B cell (primary cell): ENCODE measurements around the gene USPL1. TPM values are rescaled to one million over a fixed set of nuclear protein-coding genes. Genes with fewer than 3 reads are reported as not detected.

Experiments used
- ATAC-seq: fragments of 200-7000 bp; cut with Tn5 transposase; one replicate; pipeline ENCODE4 v1.10.0; 2021; ENCODE audit warnings: low read depth, mild to moderate bottlenecking, moderate number of reproducible peaks, moderate library complexity
- CTCF ChIA-PET: fragments of 350-600 bp; sonication (Branson Sonifier 250); formaldehyde crosslinking; loops from one replicate; lab custom pipeline; 2021; ENCODE audit warnings: antibody characterized with exemption, inconsistent platforms; lab: Charles Lee
- POLR2A ChIA-PET: fragments of 350-600 bp; sonication (Branson Sonifier 250); formaldehyde crosslinking; loops from one replicate; lab custom pipeline; 2021; ENCODE audit warnings: antibody characterized with exemption; lab: Charles Lee
- DNase-seq: peaks from one replicate; pipeline ENCODE4 v3.0.0; 2013
- H2AFZ ChIP-seq: 2 replicates; pipeline ENCODE4 v1.6.1; 2012; ENCODE audit warnings: mild to moderate bottlenecking, low read depth, low read length; ENCODE audit not compliant: insufficient read depth, poor library complexity, severe bottlenecking
- H3K27ac ChIP-seq, 2 donors: 1 replicate in 1 of 2; 2 replicates in 1 of 2; pipeline ENCODE4 v1.5.1; 2012 to 2013; ENCODE audit warnings: low read length in 2 of 2, mild to moderate bottlenecking in 2 of 2, moderate library complexity in 1 of 2
- H3K27me3 ChIP-seq, 4 experiments: fragments of 200-600 bp in 1 of 4; sonication (generic) in 1 of 4; replicated peaks in 1 of 4; 1 replicate in 2 of 4; 2 replicates in 2 of 4; pipeline versions ENCODE4 v1.6.1 to v1.7.0; 2013 to 2016; ENCODE audit warnings: low read length in 3 of 4, mild to moderate bottlenecking in 2 of 4, mixed read lengths in 1 of 4, moderate library complexity in 1 of 4; ENCODE audit not compliant: insufficient read depth in 4 of 4, control insufficient read depth in 3 of 4; ENCODE audit errors: control extremely low read depth in 1 of 4
- H3K36me3 ChIP-seq, 2 experiments: replicated peaks in 1 of 2; 1 replicate in 1 of 2; 2 replicates in 1 of 2; pipeline versions ENCODE4 v1.6.1 to v1.7.1; 2013; ENCODE audit warnings: low read length in 1 of 2; ENCODE audit not compliant: insufficient read depth in 2 of 2, control insufficient read depth in 1 of 2; ENCODE audit errors: control extremely low read depth in 1 of 2, extremely low read depth in 1 of 2
- H3K4me1 ChIP-seq, 2 donors: fragments of 200-600 bp in 1 of 2; sonication (generic) in 1 of 2; 1 replicate in 1 of 2; 2 replicates in 1 of 2; pipeline versions ENCODE4 v1.5.1 to v1.6.1; 2013 to 2017; ENCODE audit warnings: low read length in 2 of 2; ENCODE audit not compliant: control insufficient read depth in 2 of 2, insufficient read depth in 2 of 2
- H3K4me2 ChIP-seq: replicated peaks from 2 replicates; pipeline ENCODE3; 2012; ENCODE audit warnings: mild to moderate bottlenecking, low read depth, low read length; ENCODE audit not compliant: poor library complexity, severe bottlenecking
- H3K4me3 ChIP-seq, 5 experiments: fragments of 200-600 bp in 1 of 5; sonication (generic) in 1 of 5; 1 replicate in 3 of 5; 2 replicates in 2 of 5; pipeline versions ENCODE4 v1.5.1 to v1.7.0; 2011 to 2016; ENCODE audit warnings: low read length in 4 of 5, mild to moderate bottlenecking in 4 of 5, low read depth in 2 of 5, control low read depth in 1 of 5, moderate library complexity in 1 of 5; ENCODE audit not compliant: insufficient read depth in 1 of 5; ENCODE audit errors: control extremely low read depth in 1 of 5, extremely low read depth in 1 of 5
- H3K79me2 ChIP-seq: fragments of 200-600 bp; sonication (generic); one replicate; pipeline ENCODE4 v1.6.0; 2016; ENCODE audit warnings: low read length; ENCODE audit not compliant: control insufficient read depth, insufficient read depth
- H3K9ac ChIP-seq: fragments of 200-600 bp; sonication (generic); 2 replicates; pipeline ENCODE4 v1.6.1; 2017; ENCODE audit warnings: mild to moderate bottlenecking, low read length, moderate library complexity
- H3K9me3 ChIP-seq, 3 donors: one replicate each; pipeline versions ENCODE4 v1.6.1 to v1.7.1; 2013; ENCODE audit warnings: low read length in 2 of 3; ENCODE audit not compliant: control insufficient read depth in 2 of 3, insufficient read depth in 1 of 3; ENCODE audit errors: control extremely low read depth in 1 of 3
- H4K20me1 ChIP-seq: 2 replicates; pipeline ENCODE4 v1.6.0; 2012; ENCODE audit warnings: mild to moderate bottlenecking, low read length; ENCODE audit not compliant: insufficient read depth, control insufficient read depth, poor library complexity, severe bottlenecking
- H3K27ac Mint-ChIP-seq: one replicate; pipeline ENCODE4 v1.8.0; 2021; ENCODE audit warnings: mixed read lengths
- H3K27me3 Mint-ChIP-seq: one replicate; pipeline ENCODE4 v1.8.0; 2021; ENCODE audit warnings: mixed read lengths
- H3K4me1 Mint-ChIP-seq: one replicate; pipeline ENCODE4 v1.8.0; 2021; ENCODE audit warnings: mixed read lengths
- H3K4me3 Mint-ChIP-seq: one replicate; pipeline ENCODE4 v1.8.0; 2021; ENCODE audit warnings: mixed read lengths
- H3K9me3 Mint-ChIP-seq: one replicate; pipeline ENCODE4 v1.8.0; 2022; ENCODE audit warnings: mixed read lengths; ENCODE audit not compliant: insufficient read depth
- CTCF ChIP-seq: fragments of 200-600 bp; IDR thresholded peaks from one replicate; pipeline ENCODE4 v1.8.0; 2022; ENCODE audit warnings: antibody characterized with exemption, mild to moderate bottlenecking
- EZH2 ChIP-seq: IDR thresholded peaks from 2 replicates; pipeline ENCODE4 v1.6.1; 2012; ENCODE audit warnings: borderline replicate concordance, low read depth, mild to moderate bottlenecking, moderate library complexity, low read length; ENCODE audit not compliant: insufficient read depth, poor library complexity, severe bottlenecking
- WGBS: methylation state at CpG from one replicate; pipeline ENCODE4 v1.1.5; 2013; ENCODE audit warnings: missing lambda C conversion rate; ENCODE audit not compliant: insufficient coverage; 5-methylcytosine and 5-hydroxymethylcytosine counted together
- intact Hi-C: fragments of 100-400 bp; cut with micrococcal nuclease; formaldehyde crosslinking; loops from one replicate; pipeline ENCODE4 v1.10.0; 2022
- polyA plus RNA-seq: library from polyadenylated mRNA; depleted of rRNA; stranded (reverse); fragments of >200 nt; gene quantifications from 2 replicates; pipeline ENCODE4 v1.2.3, GENCODE V29; 2012
- total RNA-seq, 2 donors: library from RNA; stranded (reverse); fragments of 120-200 nt in 1 of 2; gene quantifications; 1 replicate in 1 of 2; 2 replicates in 1 of 2; pipeline versions ENCODE4 v1.2.3 to v1.2.4, GENCODE V29; 2013 to 2022

The USPL1 gene
- total and polyA plus RNA-seq, 2 donors (not counting 1 experiment from before 2014, with no cell fraction given), result 30.2 to 55.8 TPM

GRCh38 chr13:30698488-30699005 lies 80.8 kb downstream of the USPL1 start:
- CTCF ChIA-PET, result no interaction called here
- intact Hi-C loops, result no loop called here

DNA sequence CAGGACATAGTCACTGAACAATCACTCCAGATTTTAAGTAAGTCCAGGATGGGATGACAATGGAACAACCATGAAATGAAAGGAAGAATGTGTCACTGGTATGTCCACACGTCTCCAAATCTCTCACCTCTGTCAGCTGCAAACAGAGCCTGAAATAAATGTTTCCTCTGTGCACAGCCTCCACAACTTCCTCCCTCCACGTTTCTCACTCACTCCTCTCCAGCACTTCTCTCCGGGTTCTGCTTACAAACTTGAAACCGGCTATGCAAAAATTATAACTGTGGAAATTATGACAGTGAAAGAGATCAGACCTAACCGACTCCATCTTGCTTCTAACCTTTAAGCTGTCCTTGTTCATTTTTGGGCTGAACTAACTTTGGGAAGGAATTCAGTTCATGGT lies 82.6 kb downstream of the USPL1 start:
- Histone ChIP-seq H3K36me3 (no peaks in the 10 kb centered on the region), H3K9me3 (no peaks in the 10 kb centered on the region), H3K4me3 (no peak overlapping the region), H3K9ac (no peak overlapping the region), H3K27me3 (no peaks in the 10 kb centered on the region), H3K4me2 (no peak overlapping the region), H3K27ac (no peak overlapping the region), H4K20me1 (no peaks in the 10 kb centered on the region), H3K4me1 (peaks cover 12 to 15% of the 10 kb centered on the region in 2 donors), H3K79me2 (no peaks in the 10 kb centered on the region), H2AFZ (no peak overlapping the region)
- intact Hi-C loops, result no loop called here
- TF ChIP-seq EZH2 (no peak), CTCF (no peak)
- no peak overlapping the region for H3K27ac Mint-ChIP-seq
- no peaks in the 10 kb centered on the region for H3K9me3 Mint-ChIP-seq
- H3K27me3 Mint-ChIP-seq, result peaks cover 17% of the 10 kb centered on the region
- DNase-seq (no peak), ATAC-seq (no peak)
- H3K4me1 Mint-ChIP-seq, result peaks cover 25% of the 10 kb centered on the region
- no peak overlapping the region for H3K4me3 Mint-ChIP-seq
- 10% methylated on average over 2 of the region's 5 CpGs for WGBS
- ChIA-PET POLR2A (no interaction called here), CTCF (no interaction called here)

More at GRCh38 chr13:30698488-30699005, 80.8 kb downstream of the USPL1 start:
- H3K36me3 ChIP-seq, result no peaks in the 10 kb centered on the region
- H3K4me2 ChIP-seq, result no peak overlapping the region
- H3K27ac ChIP-seq, result no peak overlapping the region
- H2AFZ ChIP-seq, result no peak overlapping the region
- H3K9me3 ChIP-seq, result no peaks in the 10 kb centered on the region
- H3K79me2 ChIP-seq, result no peaks in the 10 kb centered on the region
- DNase-seq (no peak), ATAC-seq (no peak)
- H3K4me3 ChIP-seq, result no peak overlapping the region
- TF ChIP-seq EZH2 (no peak), CTCF (no peak)
- H3K4me3 Mint-ChIP-seq, result no peak overlapping the region
- no peaks in the 10 kb centered on the region for H4K20me1 ChIP-seq
- H3K4me1 Mint-ChIP-seq, result peaks cover 24% of the 10 kb centered on the region
- no peak overlapping the region for H3K27ac Mint-ChIP-seq
- no peaks in the 10 kb centered on the region for H3K27me3 ChIP-seq
- H3K9me3 Mint-ChIP-seq, result no peaks in the 10 kb centered on the region
- 86% methylated on average over 9 of the region's 15 CpGs for WGBS
- H3K27me3 Mint-ChIP-seq, result peaks cover 13% of the 10 kb centered on the region
- peaks cover 12 to 15% of the 10 kb centered on the region in 2 donors for H3K4me1 ChIP-seq
- POLR2A ChIA-PET, result no interaction called here
- H3K9ac ChIP-seq, result no peak overlapping the region
